ENCODE measurements around the gene GSC.

DNA sequence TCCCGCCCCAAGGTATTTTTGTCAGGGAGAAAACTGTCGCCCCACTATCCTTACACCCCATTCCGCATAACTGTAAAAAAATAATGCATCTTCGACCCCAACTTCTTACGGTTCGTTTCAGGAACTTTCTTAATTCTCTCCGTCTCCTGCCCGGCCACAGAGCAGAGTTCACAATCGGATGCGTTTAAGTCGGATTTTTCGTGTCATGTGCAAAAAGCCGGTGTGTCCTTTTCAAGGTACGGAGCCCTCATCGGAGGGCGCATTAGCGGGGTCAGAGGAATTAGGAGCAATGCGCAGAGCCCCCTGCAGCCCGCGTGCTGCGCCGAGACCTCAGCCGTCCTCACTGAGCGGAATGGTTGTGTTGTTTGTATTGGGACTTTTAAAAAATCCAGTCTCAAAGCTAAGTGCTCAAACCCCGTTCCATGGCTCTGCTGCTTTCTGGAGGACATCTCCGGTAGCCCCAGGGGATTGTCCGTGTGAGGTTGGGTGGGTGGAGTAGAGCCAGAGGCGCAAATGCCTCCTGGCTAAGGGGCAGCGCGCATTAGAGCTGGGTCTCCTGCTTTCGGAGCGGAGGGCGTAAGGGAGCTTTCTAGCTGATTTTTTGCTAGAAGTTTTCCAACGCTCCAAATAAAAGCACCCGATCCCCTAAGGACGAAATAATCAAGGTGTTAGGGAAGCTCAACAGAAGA is 3.9 kb upstream of the GSC start:
- TF ChIP-seq, protein P1, sequence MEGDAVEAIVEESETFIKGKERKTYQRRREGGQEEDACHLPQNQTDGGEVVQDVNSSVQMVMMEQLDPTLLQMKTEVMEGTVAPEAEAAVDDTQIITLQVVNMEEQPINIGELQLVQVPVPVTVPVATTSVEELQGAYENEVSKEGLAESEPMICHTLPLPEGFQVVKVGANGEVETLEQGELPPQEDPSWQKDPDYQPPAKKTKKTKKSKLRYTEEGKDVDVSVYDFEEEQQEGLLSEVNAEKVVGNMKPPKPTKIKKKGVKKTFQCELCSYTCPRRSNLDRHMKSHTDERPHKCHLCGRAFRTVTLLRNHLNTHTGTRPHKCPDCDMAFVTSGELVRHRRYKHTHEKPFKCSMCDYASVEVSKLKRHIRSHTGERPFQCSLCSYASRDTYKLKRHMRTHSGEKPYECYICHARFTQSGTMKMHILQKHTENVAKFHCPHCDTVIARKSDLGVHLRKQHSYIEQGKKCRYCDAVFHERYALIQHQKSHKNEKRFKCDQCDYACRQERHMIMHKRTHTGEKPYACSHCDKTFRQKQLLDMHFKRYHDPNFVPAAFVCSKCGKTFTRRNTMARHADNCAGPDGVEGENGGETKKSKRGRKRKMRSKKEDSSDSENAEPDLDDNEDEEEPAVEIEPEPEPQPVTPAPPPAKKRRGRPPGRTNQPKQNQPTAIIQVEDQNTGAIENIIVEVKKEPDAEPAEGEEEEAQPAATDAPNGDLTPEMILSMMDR (IDR thresholded peaks at IDR 0.05) = no peak
- TF ChIP-seq POLR2A (IDR thresholded peaks at IDR 0.05) = no peak

Measured in thyroid gland (tissue), 4 donors.